Measurements from ENCODE around the gene MAJIN.

MAJIN gene

GRCh38 chr11:64891215-64891848, 80.6 kb downstream of the MAJIN start:
- DNase-seq = no peak

GRCh38 chr11:64890522-64890939, 81.4 kb downstream of the MAJIN start:
- DNase-seq = no peak

GRCh38 chr11:64888729-64889511, 83.0 kb downstream of the MAJIN start:
- DNase-seq = peak; percentile 100

- no peak for DNase-seq
Observed at GRCh38 chr11:64888406-64888728, 83.5 kb downstream of the MAJIN start.

Data from hematopoietic multipotent progenitor cell treated with erythropoietin and hydrocortisone succinate and interleukin-3 and kit ligand, for 8 days (in vitro differentiated cells).